OCI-LY7 (cell line): Measurements from ENCODE around the gene WASF3. TPM values are rescaled to one million over a fixed set of nuclear protein-coding genes. Genes with fewer than 3 reads are reported as not detected.

Source experiments
- BruUV-seq: library from RNA; stranded (reverse); fragments of 400-500 nt; replicated peaks from 2 replicates; lab custom pipeline; 2021; lab: Mats Ljungman, UMichigan
- CTCF ChIA-PET: fragments of 300-600 bp; sonication (Branson Sonifier 250); formaldehyde crosslinking; loops from one replicate; lab custom pipeline; 2022; ENCODE audit warnings: antibody characterized with exemption; ENCODE audit not compliant: unreplicated experiment; lab: Charles Lee
- POLR2A ChIA-PET: fragments of 300-600 bp; sonication (Branson Sonifier 250); formaldehyde crosslinking; loops from one replicate; lab custom pipeline; 2022; ENCODE audit warnings: antibody characterized with exemption; lab: Charles Lee
- DNase-seq: peaks from one replicate; pipeline ENCODE4 v3.0.0-alpha.2; 2015; ENCODE audit warnings: low spot score
- H2AFZ ChIP-seq: fragments of 200-600 bp; sonication (generic), shearing (Covaris generic); 2 replicates; pipeline ENCODE4 v1.6.1; 2014; ENCODE audit warnings: mild to moderate bottlenecking, antibody characterized with exemption, low read length, moderate library complexity
- H3K27ac ChIP-seq: fragments of 200-600 bp; sonication (generic); 2 replicates; pipeline ENCODE4 v1.5.1; 2014; ENCODE audit warnings: mixed run types, low read depth, mild to moderate bottlenecking, moderate library complexity, low read length, inconsistent platforms; ENCODE audit not compliant: poor library complexity, severe bottlenecking
- H3K36me3 ChIP-seq: fragments of 200-600 bp; sonication (generic); 2 replicates; pipeline ENCODE4 v1.6.1; 2014; ENCODE audit warnings: mild to moderate bottlenecking, antibody characterized with exemption, low read length, moderate library complexity, mixed read lengths; ENCODE audit not compliant: insufficient read depth
- H3K4me1 ChIP-seq: fragments of 200-600 bp; sonication (generic); 2 replicates; pipeline ENCODE4 v1.5.1; 2014; ENCODE audit warnings: mild to moderate bottlenecking, low read length; ENCODE audit not compliant: insufficient read depth, poor library complexity, severe bottlenecking
- H3K4me2 ChIP-seq: fragments of 200-600 bp; sonication (generic); 2 replicates; pipeline ENCODE4 v1.6.1; 2014; ENCODE audit warnings: mild to moderate bottlenecking, low read length
- H3K4me3 ChIP-seq: fragments of 200-600 bp; sonication (generic); 2 replicates; pipeline ENCODE4 v1.5.1; 2014; ENCODE audit warnings: mild to moderate bottlenecking, low read depth, low read length; ENCODE audit not compliant: poor library complexity, severe bottlenecking
- H3K79me2 ChIP-seq: fragments of 200-600 bp; sonication (generic); 2 replicates; pipeline ENCODE4 v1.6.1; 2016; ENCODE audit warnings: low read depth, mild to moderate bottlenecking, low read length, moderate library complexity, mixed read lengths; ENCODE audit not compliant: insufficient read depth
- H3K9me2 ChIP-seq: fragments of 200-600 bp; sonication (generic); 2 replicates; pipeline ENCODE4 v1.6.1; 2016; ENCODE audit warnings: mild to moderate bottlenecking, low read length, mixed read lengths; ENCODE audit not compliant: insufficient read depth
- H3K9me3 ChIP-seq: fragments of 200-600 bp; sonication (generic); 2 replicates; pipeline ENCODE4 v1.6.1; 2014; ENCODE audit warnings: mild to moderate bottlenecking, mixed run types, low read length, mixed read lengths
- H4K20me1 ChIP-seq: fragments of 200-600 bp; sonication (generic); 2 replicates; pipeline ENCODE4 v1.6.1; 2014; ENCODE audit warnings: mild to moderate bottlenecking, antibody characterized with exemption, low read length, moderate library complexity, mixed read lengths; ENCODE audit not compliant: insufficient read depth
- EZH2phosphoT487 ChIP-seq: fragments of 200-600 bp; sonication (generic); IDR thresholded peaks from 2 replicates; pipeline ENCODE4 v1.6.1; 2018; ENCODE audit warnings: low read depth, borderline replicate concordance, mild to moderate bottlenecking, mixed run types, antibody characterized with exemption, low read length, moderate library complexity, mixed read lengths
- intact Hi-C: fragments of 100-400 bp; cut with micrococcal nuclease; formaldehyde crosslinking; loops from one replicate; pipeline ENCODE4 v1.10.0; 2022; ENCODE audit not compliant: unreplicated experiment
- total RNA-seq, 2 experiments: library from RNA; depleted of rRNA in 1 of 2; stranded (reverse); fragments of >200 nt in 1 of 2; shearing (Covaris generic) in 1 of 2; gene quantifications; 2 replicates each; pipeline ENCODE4 v1.2.3, GENCODE V29; 2014 to 2022
- TF ChIP-seq, protein P1 (sequence below): fragments of 200-600 bp; sonication (generic); conservative IDR thresholded peaks from 2 replicates; pipeline ENCODE4 v1.5.1; 2014; ENCODE audit warnings: mild to moderate bottlenecking, antibody characterized with exemption, low read length, moderate library complexity, mixed read lengths

Gene WASF3
- total RNA-seq, 2 experiments from 2014 or later, result 0.17 to 0.19 TPM

DNA sequence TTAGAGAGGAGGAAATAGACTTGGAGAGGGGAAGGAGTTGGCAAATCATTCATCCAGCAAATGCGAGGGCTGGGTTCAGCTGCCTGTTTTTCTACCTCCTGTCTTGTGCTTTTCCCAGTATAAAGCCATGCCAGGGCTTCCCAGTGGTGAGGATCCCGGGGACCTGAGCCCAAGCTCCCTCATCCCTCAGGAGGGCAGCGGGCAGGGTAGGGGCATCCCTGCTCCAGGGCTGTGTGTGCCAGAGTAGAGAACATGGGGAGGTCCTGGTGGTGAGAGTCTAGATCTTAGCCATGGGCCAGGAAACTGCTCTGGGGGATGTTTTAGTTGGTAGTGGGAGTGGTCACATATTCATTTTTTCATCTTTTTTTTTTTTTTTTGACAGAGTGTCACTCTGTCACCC lies 159.5 kb downstream of the WASF3 start:
- Histone ChIP-seq H3K4me3 (no peak overlapping the region), H3K4me2 (no peak overlapping the region), H4K20me1 (no peaks in the 10 kb centered on the region), H3K27ac (no peak overlapping the region), H2AFZ (no peak overlapping the region), H3K4me1 (no peaks in the 10 kb centered on the region), H3K9me3 (no peaks in the 10 kb centered on the region), H3K79me2 (no peaks in the 10 kb centered on the region), H3K9me2 (no peaks in the 10 kb centered on the region), H3K36me3 (no peaks in the 10 kb centered on the region)
- intact Hi-C loops, result no loop called here
- POLR2A ChIA-PET, result no interaction called here
- no peak for DNase-seq
- TF ChIP-seq EZH2phosphoT487, result no peak
- TF ChIP-seq, protein P1, sequence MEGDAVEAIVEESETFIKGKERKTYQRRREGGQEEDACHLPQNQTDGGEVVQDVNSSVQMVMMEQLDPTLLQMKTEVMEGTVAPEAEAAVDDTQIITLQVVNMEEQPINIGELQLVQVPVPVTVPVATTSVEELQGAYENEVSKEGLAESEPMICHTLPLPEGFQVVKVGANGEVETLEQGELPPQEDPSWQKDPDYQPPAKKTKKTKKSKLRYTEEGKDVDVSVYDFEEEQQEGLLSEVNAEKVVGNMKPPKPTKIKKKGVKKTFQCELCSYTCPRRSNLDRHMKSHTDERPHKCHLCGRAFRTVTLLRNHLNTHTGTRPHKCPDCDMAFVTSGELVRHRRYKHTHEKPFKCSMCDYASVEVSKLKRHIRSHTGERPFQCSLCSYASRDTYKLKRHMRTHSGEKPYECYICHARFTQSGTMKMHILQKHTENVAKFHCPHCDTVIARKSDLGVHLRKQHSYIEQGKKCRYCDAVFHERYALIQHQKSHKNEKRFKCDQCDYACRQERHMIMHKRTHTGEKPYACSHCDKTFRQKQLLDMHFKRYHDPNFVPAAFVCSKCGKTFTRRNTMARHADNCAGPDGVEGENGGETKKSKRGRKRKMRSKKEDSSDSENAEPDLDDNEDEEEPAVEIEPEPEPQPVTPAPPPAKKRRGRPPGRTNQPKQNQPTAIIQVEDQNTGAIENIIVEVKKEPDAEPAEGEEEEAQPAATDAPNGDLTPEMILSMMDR, result no peak
- BruUV-seq, result no TSS peak
- CTCF ChIA-PET, result no interaction called here

DNA sequence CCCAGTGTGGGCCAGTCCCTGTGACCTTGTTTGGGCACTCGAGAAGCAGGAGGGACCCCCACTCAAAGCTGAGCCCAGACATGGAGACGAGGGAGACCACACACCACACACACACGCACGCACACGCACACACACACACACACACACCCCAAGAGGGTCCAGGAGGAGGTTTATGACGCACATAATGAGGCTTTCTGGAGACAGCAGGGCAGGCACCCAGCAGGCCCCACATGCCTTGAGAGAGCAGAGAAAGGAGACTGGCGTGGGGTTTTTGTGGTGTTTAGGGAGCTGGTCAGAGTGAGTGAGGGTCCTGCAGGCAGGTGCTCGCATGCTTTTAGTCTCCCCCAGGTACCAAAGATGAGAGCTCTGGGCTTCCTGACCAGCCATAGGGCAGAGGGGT lies 160.7 kb downstream of the WASF3 start:
- H4K20me1 ChIP-seq, result no peaks in the 10 kb centered on the region
- no peak for TF ChIP-seq EZH2phosphoT487
- TF ChIP-seq, protein P1, result no peak
- POLR2A ChIA-PET, result no interaction called here

DNA sequence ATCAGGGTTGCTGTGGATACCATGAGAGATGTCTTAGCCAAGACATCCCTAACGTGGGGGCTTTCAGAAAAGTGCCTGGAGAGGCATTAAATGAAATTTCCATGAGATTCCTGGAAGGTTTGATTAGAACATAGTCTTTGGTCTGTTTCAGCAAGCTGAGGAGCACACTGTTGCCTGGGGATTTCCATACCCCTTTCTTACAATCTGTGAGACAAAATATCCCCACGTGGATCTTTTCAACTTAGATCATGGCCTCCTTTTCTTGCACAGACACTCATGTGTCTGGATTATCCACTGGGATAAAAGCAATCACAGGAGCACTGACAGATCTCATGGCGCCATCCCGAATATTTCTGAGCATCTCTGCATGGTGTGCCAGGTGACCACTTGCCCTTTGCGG lies 161.4 kb downstream of the WASF3 start:
- H3K36me3 ChIP-seq, result no peaks in the 10 kb centered on the region
- intact Hi-C loops, result no loop called here
- TF ChIP-seq, protein P1, result no peak
- TF ChIP-seq EZH2phosphoT487, result no peak
- H3K4me1 ChIP-seq, result no peaks in the 10 kb centered on the region
- H2AFZ ChIP-seq, result no peak overlapping the region
- H3K4me2 ChIP-seq, result no peak overlapping the region
- H3K9me2 ChIP-seq, result no peaks in the 10 kb centered on the region
- ChIA-PET CTCF (no interaction called here), POLR2A (no interaction called here)
- H3K4me3 ChIP-seq, result no peak overlapping the region
- no peak overlapping the region for H3K27ac ChIP-seq
- DNase-seq, result no peak
- no peaks in the 10 kb centered on the region for H3K9me3 ChIP-seq
- BruUV-seq, result no TSS peak
- H3K79me2 ChIP-seq, result no peaks in the 10 kb centered on the region
- H4K20me1 ChIP-seq, result no peaks in the 10 kb centered on the region

More for the DNA sequence above, 160.7 kb downstream of the WASF3 start:
- no TSS peak for BruUV-seq
- Histone ChIP-seq H3K9me3 (no peaks in the 10 kb centered on the region), H3K4me3 (no peak overlapping the region), H3K27ac (no peak overlapping the region), H3K36me3 (no peaks in the 10 kb centered on the region), H3K9me2 (no peaks in the 10 kb centered on the region), H3K4me1 (no peaks in the 10 kb centered on the region), H3K79me2 (no peaks in the 10 kb centered on the region), H2AFZ (no peak overlapping the region), H3K4me2 (no peak overlapping the region)
- intact Hi-C loops, result no loop called here
- no peak for DNase-seq
- CTCF ChIA-PET, result no interaction called here
